Spinal cord (tissue), 10 donors: ENCODE measurements around the gene KIAA0930. TPM values are rescaled to one million over a fixed set of nuclear protein-coding genes. Genes with fewer than 3 reads are reported as not detected.
"Not testable (repeated sequence)": the region's sequence is repeated elsewhere in the genome, so short reads cannot be mapped to it uniquely, and the experiment has no call there.

Experiments used
- DNase-seq, 6 donors: peaks; one replicate each; pipeline versions ENCODE4 v3.0.0 to v3.0.0-alpha.2; 2013 to 2015; ENCODE audit warnings: low spot score in 6 of 6, low read depth in 4 of 6
- H3K27ac ChIP-seq: one replicate; pipeline ENCODE4 v1.5.1; 2013; ENCODE audit warnings: low read depth, low read length, control low read depth
- H3K27me3 ChIP-seq: one replicate; pipeline ENCODE4 v1.6.1; 2013; ENCODE audit warnings: low read length; ENCODE audit not compliant: control insufficient read depth, insufficient read depth
- H3K36me3 ChIP-seq: one replicate; pipeline ENCODE4 v1.6.1; 2013; ENCODE audit warnings: low read length; ENCODE audit not compliant: control insufficient read depth, insufficient read depth
- H3K4me1 ChIP-seq: one replicate; pipeline ENCODE4 v1.6.1; 2013; ENCODE audit warnings: low read length; ENCODE audit not compliant: control insufficient read depth, insufficient read depth
- H3K4me3 ChIP-seq: one replicate; pipeline ENCODE4 v1.5.1; 2013; ENCODE audit warnings: low read depth, low read length, control low read depth
- H3K9me3 ChIP-seq: one replicate; pipeline ENCODE4 v1.6.1; 2013; ENCODE audit warnings: low read length; ENCODE audit not compliant: control insufficient read depth, insufficient read depth
- WGBS: methylation state at CpG from one replicate; pipeline ENCODE4 v1.1.5; 2013; ENCODE audit warnings: missing lambda C conversion rate; ENCODE audit not compliant: insufficient coverage; 5-methylcytosine and 5-hydroxymethylcytosine counted together
- polyA plus RNA-seq, 2 donors: library from polyadenylated mRNA; unstranded; fragments of 120-200 nt; gene quantifications; one replicate each; pipeline ENCODE4 v1.2.1, GENCODE V29; 2013; ENCODE audit not compliant: insufficient read length in 2 of 2
- total RNA-seq, 2 donors: library from RNA; depleted of rRNA in 1 of 2; stranded (reverse); fragments of 120-200 nt in 1 of 2; fragments of >200 nt in 1 of 2; gene quantifications; one replicate each; pipeline versions ENCODE4 v1.2.3 to v1.2.4, GENCODE V29; 2013 to 2014
- donor health status: healthy.

The KIAA0930 gene
- total and polyA plus RNA-seq, 4 donors = 45.0 to 132 (median 80.8) TPM

DNA sequence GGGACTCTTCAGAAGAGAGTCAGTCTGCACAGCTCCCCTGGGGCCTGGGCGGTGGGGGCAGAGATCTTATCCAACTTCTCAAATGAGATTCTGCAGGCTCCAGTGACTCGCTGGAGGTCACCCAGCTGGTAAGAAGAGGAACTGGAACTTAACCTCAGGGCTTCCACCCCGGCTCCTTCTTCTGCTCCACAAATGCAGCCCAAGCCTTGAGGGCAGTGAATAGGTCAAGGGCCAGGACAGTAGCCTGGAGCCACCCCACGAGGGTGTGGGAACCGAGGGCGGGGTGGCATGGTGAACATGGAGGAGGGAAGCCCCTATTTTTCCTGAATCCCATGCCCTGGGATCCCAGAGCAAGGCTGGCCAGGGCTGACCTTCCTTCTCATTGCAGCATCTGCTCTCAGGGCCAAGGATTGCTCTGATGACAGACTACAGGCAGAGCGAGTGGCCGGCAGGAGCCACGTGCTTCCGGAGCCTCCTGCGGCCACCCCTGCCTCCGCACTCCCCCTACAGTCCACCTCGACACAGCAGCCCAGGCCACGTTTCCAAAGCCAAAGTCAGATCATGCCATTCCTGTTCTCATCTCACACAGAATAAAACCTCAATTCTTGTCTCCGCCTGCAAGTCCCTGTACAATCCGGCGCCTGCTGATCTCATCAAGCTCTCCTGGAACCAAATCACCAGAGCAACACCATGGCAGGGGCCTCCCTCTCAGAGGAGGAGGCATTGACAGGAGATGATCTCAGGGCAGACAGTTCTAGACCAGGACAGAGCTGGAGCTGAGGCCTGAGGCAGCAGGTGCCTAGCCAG is 23.0 kb upstream of the KIAA0930 start:
- Histone ChIP-seq H3K27ac (no peak overlapping the region), H3K4me1 (peaks cover 28% of the 10 kb centered on the region), H3K27me3 (no peaks in the 10 kb centered on the region), H3K4me3 (no peak overlapping the region), H3K9me3 (no peaks in the 10 kb centered on the region), H3K36me3 (peaks cover 14% of the 10 kb centered on the region)
- peak in 2 of 6 donors; percentile 46 to 65 for DNase-seq
- whole genome bisulfite sequencing = 37% methylated on average over 16 of the region's 17 CpGs

DNA sequence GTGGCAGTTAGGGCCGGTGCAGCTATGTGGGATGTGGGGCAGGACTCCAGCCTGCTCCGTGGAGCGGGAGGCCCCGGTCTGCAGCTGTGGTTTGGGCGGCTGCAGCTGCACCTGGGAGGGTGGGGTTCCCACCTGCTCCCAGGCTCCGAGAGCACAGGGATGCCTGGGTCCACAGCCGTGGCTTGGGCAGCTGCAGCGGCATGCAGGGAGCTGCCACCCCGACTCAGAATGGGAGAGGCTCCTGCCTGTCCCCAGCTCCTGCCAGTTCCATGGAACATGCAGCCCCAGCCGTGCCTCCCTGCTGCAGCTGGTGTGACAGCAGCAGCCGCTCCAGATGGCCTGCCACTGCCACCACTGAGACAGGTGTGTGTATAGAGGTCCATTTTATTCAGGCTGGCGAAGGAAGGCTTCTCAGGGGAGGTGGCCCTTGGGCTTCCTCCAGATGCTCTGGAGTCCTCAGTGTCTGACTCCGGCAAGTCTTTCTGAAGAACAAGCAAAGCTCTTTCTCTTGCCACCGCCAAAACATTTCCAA is 22.3 kb upstream of the KIAA0930 start:
- 72% methylated on average over 13 of the region's 14 CpGs for WGBS
- H3K4me1 ChIP-seq = peaks cover 25% of the 10 kb centered on the region
- no peak for DNase-seq
- H3K27ac ChIP-seq = no peak overlapping the region
- H3K9me3 ChIP-seq = no peaks in the 10 kb centered on the region
- no peaks in the 10 kb centered on the region for H3K27me3 ChIP-seq
- peaks cover 14% of the 10 kb centered on the region for H3K36me3 ChIP-seq
- no peak overlapping the region for H3K4me3 ChIP-seq

DNA sequence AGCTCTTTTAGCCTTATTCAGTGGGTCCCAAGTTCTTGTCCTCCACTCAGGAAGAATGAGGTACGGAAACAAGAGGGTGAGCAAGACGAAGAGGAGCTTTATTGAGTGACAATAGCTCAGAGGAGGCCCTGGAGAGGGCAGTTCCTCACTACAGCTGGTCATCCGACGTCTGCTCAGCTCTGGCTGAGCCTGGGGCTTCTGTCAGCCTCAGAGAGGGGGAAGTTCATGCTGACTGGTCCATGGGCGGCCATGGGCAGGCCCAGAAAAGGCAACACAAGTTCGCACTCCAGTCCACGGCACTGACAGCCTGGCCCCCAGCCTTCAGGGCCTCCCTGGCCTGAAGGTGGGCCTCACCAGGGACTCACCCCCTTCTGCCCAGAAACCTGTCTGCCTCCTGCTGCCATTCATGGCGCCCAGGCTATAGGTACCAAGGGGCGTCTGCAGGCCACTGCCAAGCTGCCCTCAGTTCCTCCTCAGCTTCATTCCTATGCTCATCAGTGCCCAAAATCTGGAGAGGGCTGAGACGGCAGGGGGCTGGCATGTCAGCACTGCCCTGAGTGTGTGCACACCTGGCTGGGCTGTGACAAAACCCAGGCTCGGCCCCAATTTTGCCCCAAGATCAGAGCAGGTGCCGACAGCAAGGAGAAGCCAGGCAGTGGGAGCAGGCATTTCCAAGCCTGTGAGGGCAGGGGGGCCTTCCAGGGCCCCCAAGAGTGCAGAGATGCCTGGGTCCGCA is 21.7 kb upstream of the KIAA0930 start:
- 60% methylated on average over 13 of the region's 13 CpGs for WGBS
- H3K36me3 ChIP-seq = peaks cover 14% of the 10 kb centered on the region
- no peak for DNase-seq

DNA sequence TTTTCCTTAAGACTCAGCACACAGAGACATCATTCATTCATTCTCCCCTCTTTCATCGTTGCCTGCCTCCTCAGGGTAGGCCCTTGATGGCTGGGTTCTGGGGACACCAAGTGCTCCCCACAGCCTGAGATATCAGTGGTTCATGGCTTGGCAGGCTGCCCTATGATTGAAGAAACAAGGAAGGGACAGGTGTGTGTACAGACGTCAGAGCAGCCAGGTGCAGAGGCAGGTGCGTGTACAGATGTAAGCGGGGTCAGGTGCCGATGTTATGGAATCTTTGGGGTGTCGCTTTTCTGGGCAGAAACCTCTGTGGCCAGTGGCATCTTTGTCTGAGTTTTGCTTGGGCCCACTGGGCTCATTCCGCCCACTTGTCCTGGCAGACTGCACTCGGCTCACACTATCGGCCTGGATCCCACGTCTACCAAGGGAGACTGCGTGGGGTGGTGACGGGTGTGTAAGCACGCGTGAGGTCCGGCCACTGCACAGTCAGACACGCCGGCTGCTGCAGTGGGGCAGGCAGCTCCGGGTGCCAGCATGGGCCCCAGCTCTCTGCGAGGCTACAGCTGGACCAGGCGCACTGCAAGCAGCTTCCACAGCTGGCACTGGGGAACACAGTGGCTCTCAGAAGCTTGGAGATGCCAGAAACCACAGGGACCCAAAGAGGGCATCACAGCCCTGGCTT is 20.9 kb upstream of the KIAA0930 start:
- no peak for DNase-seq
- Histone ChIP-seq H3K36me3 (peaks cover 14% of the 10 kb centered on the region), H3K27ac (no peak overlapping the region), H3K9me3 (no peaks in the 10 kb centered on the region), H3K27me3 (no peaks in the 10 kb centered on the region), H3K4me3 (no peak overlapping the region), H3K4me1 (peaks cover 22% of the 10 kb centered on the region)
- 86% methylated on average over 19 of the region's 20 CpGs for WGBS

More for the DNA sequence above, 21.7 kb upstream of the KIAA0930 start:
- no peaks in the 10 kb centered on the region for H3K27me3 ChIP-seq
- peaks cover 22% of the 10 kb centered on the region for H3K4me1 ChIP-seq
- H3K9me3 ChIP-seq = no peaks in the 10 kb centered on the region
- H3K4me3 ChIP-seq = no peak overlapping the region
- no peak overlapping the region for H3K27ac ChIP-seq

DNA sequence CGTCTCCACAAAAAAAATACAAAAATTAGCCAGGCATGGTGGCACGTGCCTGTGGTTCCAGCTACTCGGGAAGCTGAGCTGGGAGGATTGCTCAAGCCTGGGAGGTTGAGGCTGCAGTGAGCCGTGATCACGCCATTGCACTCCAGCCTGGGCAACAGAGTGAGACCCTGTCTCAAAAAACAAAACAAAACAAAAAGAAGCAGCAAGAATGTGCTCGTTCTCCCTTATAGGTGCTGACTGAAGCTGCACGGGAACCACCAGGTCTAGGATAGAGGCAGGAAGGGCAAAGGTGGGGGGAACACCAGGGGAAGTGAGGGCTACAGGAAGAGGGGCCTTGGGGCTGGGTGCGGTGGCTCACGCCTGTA is 19.7 kb upstream of the KIAA0930 start:
- not testable (repeated sequence) for H3K27ac ChIP-seq, H3K4me3 ChIP-seq, H3K27me3 ChIP-seq, H3K9me3 ChIP-seq, DNase-seq
- H3K4me1 ChIP-seq = peaks cover 22% of the 10 kb centered on the region
- peaks cover 14% of the 10 kb centered on the region for H3K36me3 ChIP-seq
- 86% methylated on average over 8 of the region's 9 CpGs for WGBS

DNA sequence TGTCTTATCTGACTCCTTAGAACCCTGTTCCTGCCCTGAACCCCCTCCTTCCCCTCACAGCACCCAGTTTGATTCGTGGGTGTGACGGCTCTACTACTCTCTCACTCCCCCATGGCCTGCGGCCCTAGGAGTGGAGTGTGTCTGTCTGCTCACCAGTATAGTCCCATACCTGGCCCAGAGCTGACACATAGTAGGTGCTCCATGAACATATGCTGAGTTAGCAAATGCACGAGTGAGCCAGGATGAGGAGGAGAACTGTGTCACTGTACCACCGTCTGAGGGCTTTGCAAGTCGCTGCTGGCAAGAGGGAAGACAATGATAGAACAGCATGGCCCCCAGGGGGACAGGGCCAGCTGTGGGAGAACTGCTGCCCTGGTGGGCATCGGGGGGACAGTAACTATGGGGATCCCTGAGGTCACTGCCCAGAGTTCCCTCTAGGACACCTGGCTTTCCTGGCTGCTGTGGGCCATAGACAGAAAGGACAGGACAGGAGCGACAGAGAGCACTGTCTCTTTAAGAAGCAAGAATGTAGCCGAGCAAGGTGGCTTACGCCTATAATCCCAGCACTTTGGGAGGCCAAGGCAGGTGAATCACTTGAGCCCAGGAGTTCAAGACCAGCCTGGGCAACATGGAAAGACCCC is 19.2 kb upstream of the KIAA0930 start:
- no peak for DNase-seq
- no peak overlapping the region for H3K4me3 ChIP-seq
- WGBS = 67% methylated on average over 7 of the region's 10 CpGs
- no peaks in the 10 kb centered on the region for H3K27me3 ChIP-seq
- peaks cover 14% of the 10 kb centered on the region for H3K36me3 ChIP-seq
- H3K27ac ChIP-seq = no peak overlapping the region
- no peaks in the 10 kb centered on the region for H3K9me3 ChIP-seq
- peaks cover 22% of the 10 kb centered on the region for H3K4me1 ChIP-seq

DNA sequence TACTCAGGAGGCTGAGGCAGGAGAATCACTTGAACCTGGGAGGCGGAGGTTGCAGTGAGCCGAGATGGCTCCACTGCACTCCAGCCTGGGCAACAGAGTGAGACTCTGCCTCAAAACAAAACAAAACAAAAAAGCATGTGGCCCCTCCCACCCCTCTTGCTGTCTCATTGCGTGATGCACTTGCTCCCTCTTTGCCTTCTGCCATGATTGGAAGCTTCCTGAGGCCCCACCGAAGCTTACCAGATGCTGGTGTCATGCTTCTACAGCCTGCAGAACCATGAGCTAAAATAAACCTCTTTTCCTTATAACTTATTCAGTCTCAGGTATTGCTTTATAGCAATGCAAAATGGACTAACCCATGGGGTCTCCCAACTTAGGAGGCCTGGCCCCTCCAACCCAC is 17.2 kb upstream of the KIAA0930 start:
- not testable (repeated sequence) for H3K27me3 ChIP-seq, DNase-seq, H3K9me3 ChIP-seq, H3K4me3 ChIP-seq, H3K27ac ChIP-seq
- Histone ChIP-seq H3K4me1 (peaks cover 12% of the 10 kb centered on the region), H3K36me3 (peaks cover 12% of the 10 kb centered on the region)
- 97% methylated on average over 4 of the region's 4 CpGs for WGBS

DNA sequence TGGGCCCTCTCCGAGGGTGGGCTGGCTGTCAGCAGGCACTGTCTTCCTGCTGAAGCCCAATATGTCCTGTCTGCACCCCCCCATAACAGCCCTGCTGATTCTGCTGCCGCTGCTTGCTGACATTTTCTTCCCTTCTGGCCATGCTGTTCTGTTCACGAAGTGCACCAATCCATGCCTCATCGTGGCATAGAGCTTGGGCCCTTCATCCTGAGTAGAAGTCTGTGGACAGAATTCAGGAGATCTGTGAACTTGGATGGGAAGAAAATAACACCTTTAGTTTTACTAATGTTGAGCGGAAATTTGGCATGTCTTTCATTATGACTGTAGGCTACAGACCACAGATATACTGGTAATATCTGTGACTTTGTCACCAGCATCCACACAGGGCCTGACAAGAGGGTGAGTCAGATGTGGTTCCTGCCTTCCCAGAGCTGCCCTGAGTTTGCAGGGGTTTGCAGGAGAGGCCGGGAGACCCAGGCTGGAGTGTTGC is 14.1 kb upstream of the KIAA0930 start:
- no peak for DNase-seq
- no peaks in the 10 kb centered on the region for H3K36me3 ChIP-seq
- 74% methylated on average over 4 of the region's 6 CpGs for WGBS

DNA sequence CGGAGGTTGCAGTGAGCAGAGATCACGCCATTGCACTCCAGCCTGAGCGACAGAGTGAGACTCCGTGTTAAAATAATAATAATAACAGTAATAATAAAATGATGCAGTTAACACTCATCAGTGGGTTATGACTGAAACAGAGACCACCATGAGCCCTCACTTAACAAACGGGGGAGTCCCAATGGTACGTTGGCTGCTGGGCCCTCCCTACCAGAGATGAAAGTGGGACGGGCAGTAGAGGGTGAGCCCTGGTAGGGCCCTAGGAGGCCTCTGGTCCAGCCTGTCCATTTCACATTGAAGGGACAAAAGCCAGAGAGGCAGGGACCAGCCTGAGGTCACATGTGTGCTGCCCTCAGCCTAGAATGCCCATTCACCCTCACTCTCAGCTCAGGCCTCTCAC is 13.7 kb upstream of the KIAA0930 start:
- no peak for DNase-seq
- H3K4me3 ChIP-seq = no peak overlapping the region
- H3K27me3 ChIP-seq = no peaks in the 10 kb centered on the region
- H3K4me1 ChIP-seq = no peaks in the 10 kb centered on the region
- H3K27ac ChIP-seq = no peak overlapping the region
- no peaks in the 10 kb centered on the region for H3K36me3 ChIP-seq
- 93% methylated on average over 2 of the region's 7 CpGs for WGBS
- no peaks in the 10 kb centered on the region for H3K9me3 ChIP-seq

More for the DNA sequence above, 14.1 kb upstream of the KIAA0930 start:
- Histone ChIP-seq H3K4me3 (no peak overlapping the region), H3K4me1 (no peaks in the 10 kb centered on the region), H3K27ac (no peak overlapping the region), H3K9me3 (no peaks in the 10 kb centered on the region), H3K27me3 (no peaks in the 10 kb centered on the region)
